ENCODE data around the gene ACSM3.
"Not testable (repeated sequence)": the region's sequence is repeated elsewhere in the genome, so short reads cannot be mapped to it uniquely, and the experiment has no call there.

ACSM3 gene

DNA sequence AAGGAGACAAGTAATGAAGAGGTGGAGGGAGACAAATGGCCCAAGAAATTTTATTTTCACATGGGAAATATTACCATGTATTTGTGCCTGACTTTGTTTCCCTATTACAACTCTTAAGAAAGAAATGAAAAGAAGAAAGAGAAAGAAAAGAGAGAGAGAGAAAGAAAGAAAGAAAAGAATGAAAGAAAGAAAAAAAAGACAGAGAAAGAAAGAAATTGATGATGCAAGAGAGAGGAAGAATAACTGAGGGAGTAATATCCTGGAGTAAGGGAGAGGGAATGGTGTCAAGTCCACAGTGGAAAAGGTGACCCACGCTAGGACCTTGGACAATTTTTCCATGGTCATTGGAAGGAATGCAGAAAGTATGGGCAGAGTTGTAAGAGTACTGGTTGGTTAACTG, 10.1 kb upstream of the ACSM3 start:
- Histone ChIP-seq H3K9me3 (ENCODE audit: insufficient read depth, low read depth, low read length) (no peaks in the 10 kb centered on the region), H3F3A (ENCODE audit: low read depth) (no peaks in the 10 kb centered on the region), H3K4me1 (ENCODE audit: insufficient read depth, low read length, poor library complexity, severe bottlenecking) (no peaks in the 10 kb centered on the region), H2AFZ (ENCODE audit: low read length) (no peak overlapping the region), H3K9ac (ENCODE audit: low read depth, low read length, poor library complexity, severe bottlenecking) (no peak overlapping the region), H3K36me3 (ENCODE audit: insufficient read depth, low read length) (no peaks in the 10 kb centered on the region), H3K27me3 (ENCODE audit: insufficient read depth, low read length, poor library complexity, severe bottlenecking) (no peaks in the 10 kb centered on the region), H3K4me3 (ENCODE audit: low read length, poor library complexity, severe bottlenecking) (no peak overlapping the region), H3K4me2 (ENCODE audit: low read depth, low read length, poor library complexity, severe bottlenecking) (no peak overlapping the region), H4K20me1 (ENCODE audit: insufficient read depth, low read length, poor library complexity, severe bottlenecking) (no peaks in the 10 kb centered on the region), H3K79me2 (ENCODE audit: insufficient read depth, low read length) (no peaks in the 10 kb centered on the region), H3K9me2 (replicated peaks; ENCODE audit: low read depth, low read length) (no peaks in the 10 kb centered on the region)
- TF ChIP-seq, protein P1, sequence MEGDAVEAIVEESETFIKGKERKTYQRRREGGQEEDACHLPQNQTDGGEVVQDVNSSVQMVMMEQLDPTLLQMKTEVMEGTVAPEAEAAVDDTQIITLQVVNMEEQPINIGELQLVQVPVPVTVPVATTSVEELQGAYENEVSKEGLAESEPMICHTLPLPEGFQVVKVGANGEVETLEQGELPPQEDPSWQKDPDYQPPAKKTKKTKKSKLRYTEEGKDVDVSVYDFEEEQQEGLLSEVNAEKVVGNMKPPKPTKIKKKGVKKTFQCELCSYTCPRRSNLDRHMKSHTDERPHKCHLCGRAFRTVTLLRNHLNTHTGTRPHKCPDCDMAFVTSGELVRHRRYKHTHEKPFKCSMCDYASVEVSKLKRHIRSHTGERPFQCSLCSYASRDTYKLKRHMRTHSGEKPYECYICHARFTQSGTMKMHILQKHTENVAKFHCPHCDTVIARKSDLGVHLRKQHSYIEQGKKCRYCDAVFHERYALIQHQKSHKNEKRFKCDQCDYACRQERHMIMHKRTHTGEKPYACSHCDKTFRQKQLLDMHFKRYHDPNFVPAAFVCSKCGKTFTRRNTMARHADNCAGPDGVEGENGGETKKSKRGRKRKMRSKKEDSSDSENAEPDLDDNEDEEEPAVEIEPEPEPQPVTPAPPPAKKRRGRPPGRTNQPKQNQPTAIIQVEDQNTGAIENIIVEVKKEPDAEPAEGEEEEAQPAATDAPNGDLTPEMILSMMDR (conservative IDR thresholded peaks at IDR 0.05; ENCODE audit: low read length) = no peak

DNA sequence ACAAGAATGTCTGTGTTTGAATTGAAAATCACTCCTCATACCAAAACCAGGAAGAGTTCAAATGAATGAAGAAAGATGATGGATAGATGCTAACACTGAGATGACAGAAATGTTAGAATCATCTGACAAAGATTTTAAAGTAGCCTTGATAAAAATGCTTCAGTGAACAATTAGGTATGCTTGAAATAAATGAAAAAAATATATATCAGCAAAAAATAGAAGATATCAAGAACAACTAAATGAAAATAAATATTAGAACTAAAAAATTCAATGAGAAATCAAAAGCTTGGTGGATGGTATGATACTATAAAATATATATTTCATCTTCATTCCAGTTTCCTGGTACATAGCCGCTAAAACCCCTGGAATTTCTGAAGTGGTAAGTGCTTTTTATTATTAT, 8.6 kb upstream of the ACSM3 start:
- no peak overlapping the region for H3K4me2 ChIP-seq (ENCODE audit: low read depth, low read length, poor library complexity, severe bottlenecking)
- H3K9ac ChIP-seq (ENCODE audit: low read depth, low read length, poor library complexity, severe bottlenecking) = no peak overlapping the region
- no peaks in the 10 kb centered on the region for H3K9me2 ChIP-seq (replicated peaks; ENCODE audit: low read depth, low read length)
- H3K79me2 ChIP-seq (ENCODE audit: insufficient read depth, low read length) = no peaks in the 10 kb centered on the region
- no peaks in the 10 kb centered on the region for H3K36me3 ChIP-seq (ENCODE audit: insufficient read depth, low read length)
- no peaks in the 10 kb centered on the region for H4K20me1 ChIP-seq (ENCODE audit: insufficient read depth, low read length, poor library complexity, severe bottlenecking)
- no peaks in the 10 kb centered on the region for H3F3A ChIP-seq (ENCODE audit: low read depth)
- no peaks in the 10 kb centered on the region for H3K9me3 ChIP-seq (ENCODE audit: insufficient read depth, low read depth, low read length)
- no peaks in the 10 kb centered on the region for H3K4me1 ChIP-seq (ENCODE audit: insufficient read depth, low read length, poor library complexity, severe bottlenecking)
- TF ChIP-seq EZH2phosphoT487 (IDR thresholded peaks at IDR 0.05; ENCODE audit: borderline replicate concordance) = no peak
- TF ChIP-seq, protein P1 (conservative IDR thresholded peaks at IDR 0.05; ENCODE audit: low read length) = no peak
- no peaks in the 10 kb centered on the region for H3K27me3 ChIP-seq (ENCODE audit: insufficient read depth, low read length, poor library complexity, severe bottlenecking)
- no peak overlapping the region for H2AFZ ChIP-seq (ENCODE audit: low read length)
- no peak overlapping the region for H3K4me3 ChIP-seq (ENCODE audit: low read length, poor library complexity, severe bottlenecking)

DNA sequence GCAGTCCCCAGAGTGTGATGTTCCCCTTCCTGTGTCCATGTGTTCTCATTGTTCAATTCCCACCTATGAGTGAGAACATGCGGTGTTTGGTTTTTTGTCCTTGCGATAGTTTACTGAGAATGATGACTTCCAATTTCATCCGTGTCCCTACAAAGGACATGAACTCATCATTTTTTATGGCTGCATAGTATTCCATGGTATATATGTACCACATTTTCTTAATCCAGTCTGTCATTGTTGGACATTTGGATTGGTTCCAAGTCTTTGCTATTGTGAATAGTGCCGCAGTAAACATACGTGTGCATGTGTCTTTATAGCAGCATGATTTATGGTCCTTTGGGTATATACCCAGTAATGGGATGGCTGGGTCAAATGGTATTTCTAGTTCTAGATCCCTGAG, 8.0 kb upstream of the ACSM3 start:
- H3K27me3 ChIP-seq (ENCODE audit: insufficient read depth, low read length, poor library complexity, severe bottlenecking); H3K36me3 ChIP-seq (ENCODE audit: insufficient read depth, low read length); H3K9ac ChIP-seq (ENCODE audit: low read depth, low read length, poor library complexity, severe bottlenecking); H3K4me2 ChIP-seq (ENCODE audit: low read depth, low read length, poor library complexity, severe bottlenecking); H4K20me1 ChIP-seq (ENCODE audit: insufficient read depth, low read length, poor library complexity, severe bottlenecking); H3K9me2 ChIP-seq (replicated peaks; ENCODE audit: low read depth, low read length); H3K79me2 ChIP-seq (ENCODE audit: insufficient read depth, low read length); H3K4me3 ChIP-seq (ENCODE audit: low read length, poor library complexity, severe bottlenecking); H3K9me3 ChIP-seq (ENCODE audit: insufficient read depth, low read depth, low read length); H3K4me1 ChIP-seq (ENCODE audit: insufficient read depth, low read length, poor library complexity, severe bottlenecking); H2AFZ ChIP-seq (ENCODE audit: low read length); H3F3A ChIP-seq (ENCODE audit: low read depth): not testable (repeated sequence)

DNA sequence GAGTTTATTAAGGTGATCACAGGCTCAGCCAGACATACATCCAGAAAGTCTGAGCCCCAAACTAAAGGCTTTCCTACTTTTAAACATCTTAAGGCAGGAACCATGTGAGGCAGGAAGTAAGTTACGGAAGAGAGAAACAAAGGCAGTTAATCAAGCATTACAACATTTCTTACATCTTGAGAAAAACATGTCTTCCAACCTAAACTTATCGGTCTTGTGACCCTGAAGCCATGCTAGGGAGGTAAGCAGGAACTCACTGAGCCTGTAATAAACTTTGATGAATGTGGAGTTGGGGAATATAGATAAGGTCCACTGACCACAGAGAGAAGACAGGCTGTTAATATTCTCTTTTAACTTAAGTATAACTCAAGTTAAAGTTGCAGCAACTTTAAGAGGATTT, 3.5 kb upstream of the ACSM3 start:
- no peaks in the 10 kb centered on the region for H3K79me2 ChIP-seq (ENCODE audit: insufficient read depth, low read length)
- H3K36me3 ChIP-seq (ENCODE audit: insufficient read depth, low read length) = no peaks in the 10 kb centered on the region
- no peak overlapping the region for H3K4me2 ChIP-seq (ENCODE audit: low read depth, low read length, poor library complexity, severe bottlenecking)
- H3K9me2 ChIP-seq (replicated peaks; ENCODE audit: low read depth, low read length) = no peaks in the 10 kb centered on the region
- H2AFZ ChIP-seq (ENCODE audit: low read length) = peak overlapping the region; percentile 32; the same call in 1 of the 2 replicates
- H3K9ac ChIP-seq (ENCODE audit: low read depth, low read length, poor library complexity, severe bottlenecking) = no peak overlapping the region
- H3K9me3 ChIP-seq (ENCODE audit: insufficient read depth, low read depth, low read length) = no peaks in the 10 kb centered on the region; the same call in 1 of the 2 replicates
- no peak for TF ChIP-seq EZH2phosphoT487 (IDR thresholded peaks at IDR 0.05; ENCODE audit: borderline replicate concordance)
- TF ChIP-seq, protein P1 (conservative IDR thresholded peaks at IDR 0.05; ENCODE audit: low read length) = no peak
- H3F3A ChIP-seq (ENCODE audit: low read depth) = no peaks in the 10 kb centered on the region
- H3K4me1 ChIP-seq (ENCODE audit: insufficient read depth, low read length, poor library complexity, severe bottlenecking) = peaks cover 6% of the 10 kb centered on the region
- no peaks in the 10 kb centered on the region for H3K27me3 ChIP-seq (ENCODE audit: insufficient read depth, low read length, poor library complexity, severe bottlenecking)
- no peak overlapping the region for H3K4me3 ChIP-seq (ENCODE audit: low read length, poor library complexity, severe bottlenecking)
- no peaks in the 10 kb centered on the region for H4K20me1 ChIP-seq (ENCODE audit: insufficient read depth, low read length, poor library complexity, severe bottlenecking)

All from Loucy (cell line).